ENCODE measurements around the gene STEAP3.

Gene STEAP3

DNA sequence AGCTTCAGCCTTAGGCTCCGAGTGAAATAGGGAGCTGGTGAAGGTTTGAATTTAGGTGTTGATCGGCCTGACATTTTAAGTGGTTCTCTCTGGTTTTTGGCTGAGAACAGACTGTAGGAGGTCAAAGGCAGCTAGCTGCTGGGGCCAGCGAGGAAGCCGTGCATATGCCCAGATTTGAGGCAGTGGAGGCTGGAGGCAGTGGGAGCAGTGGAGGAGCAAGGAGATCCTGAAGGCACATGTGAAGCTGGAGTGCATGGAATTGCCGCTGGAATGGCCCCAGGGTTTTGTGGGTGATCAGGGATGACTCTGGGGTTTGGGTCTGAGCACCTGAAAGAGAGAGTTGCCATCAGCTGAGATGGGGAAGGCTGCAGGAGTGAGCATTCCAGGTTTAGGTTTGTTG lies 25.1 kb downstream of the STEAP3 start:
- no peak for DNase-seq

GRCh38 chr2:119249311-119249710 lies 25.7 kb downstream of the STEAP3 start:
- no peak for DNase-seq

DNA sequence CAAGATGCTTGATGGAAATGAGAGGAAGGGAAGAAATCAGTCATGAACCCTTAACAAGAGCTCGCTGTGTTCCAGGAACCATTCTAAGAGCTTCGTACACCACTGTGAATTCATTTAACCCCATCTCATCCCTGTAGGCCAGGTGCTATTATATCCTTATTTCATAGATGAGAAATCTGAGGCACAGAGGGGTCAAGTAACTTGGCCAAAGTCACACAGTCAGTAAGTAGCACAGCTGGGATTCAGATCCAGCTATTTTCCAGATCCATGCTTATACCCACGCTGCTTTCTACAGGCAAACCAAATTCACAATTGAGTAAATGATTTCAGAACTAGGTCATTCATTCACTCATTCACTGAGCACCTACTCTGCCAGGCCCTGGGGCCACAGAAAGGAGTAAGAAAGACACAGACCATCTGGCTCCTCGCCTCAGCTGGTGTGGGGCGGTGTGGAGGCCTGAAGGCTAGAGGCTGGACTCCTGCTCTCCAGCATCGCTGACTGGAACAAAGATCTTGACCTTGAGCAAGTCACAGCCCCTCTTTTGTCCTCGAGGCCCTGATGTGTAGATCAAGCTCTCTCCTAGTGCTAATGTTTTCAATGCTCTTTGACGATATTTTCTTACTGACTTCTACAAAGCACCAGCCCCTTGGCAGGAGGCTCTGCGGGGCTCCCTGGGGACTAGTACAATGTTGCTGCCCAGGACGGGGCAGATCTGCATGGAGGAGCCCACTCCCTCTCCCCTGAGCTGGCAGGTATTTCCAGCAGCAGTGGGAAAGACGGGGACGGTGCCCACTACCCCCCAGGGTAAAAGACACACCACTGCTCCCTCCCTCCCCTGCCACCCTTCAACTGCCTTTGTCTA lies 26.5 kb downstream of the STEAP3 start:
- DNase-seq = no peak

DNA sequence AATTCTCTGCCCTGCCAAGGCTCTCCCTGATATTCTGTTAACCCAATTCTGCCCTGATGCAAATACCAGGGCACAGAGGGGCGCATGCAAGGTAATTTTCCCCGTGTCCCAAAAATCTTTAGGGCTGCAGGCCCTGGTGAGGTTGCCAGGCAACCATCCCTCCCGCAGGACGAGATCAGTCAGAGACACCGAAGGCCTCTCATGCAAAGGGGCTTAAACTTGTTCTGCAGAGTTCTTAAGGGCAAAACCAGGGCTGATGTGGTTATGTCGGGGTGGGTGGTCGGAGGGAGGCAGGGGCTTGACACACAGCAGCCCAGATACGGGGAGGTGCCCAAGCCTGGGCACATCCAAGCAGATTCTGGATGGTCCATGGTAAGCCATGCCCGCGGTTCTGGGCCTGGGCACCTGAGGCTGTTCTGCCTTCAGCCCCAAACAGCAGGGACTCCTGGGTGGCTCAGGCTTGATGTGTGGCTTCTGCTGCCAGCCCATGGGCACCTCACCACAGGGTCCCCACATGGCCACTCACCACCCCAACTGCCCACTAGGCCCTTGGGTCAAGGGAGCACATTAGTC lies 27.2 kb downstream of the STEAP3 start:
- no peak for DNase-seq

GRCh38 chr2:119251652-119252051 lies 28.0 kb downstream of the STEAP3 start:
- DNase-seq = no peak

GRCh38 chr2:119252186-119253113 lies 28.8 kb downstream of the STEAP3 start:
- DNase-seq = no peak

- no peak for DNase-seq
Measured at GRCh38 chr2:119253114-119253702, 29.6 kb downstream of the STEAP3 start.

GRCh38 chr2:119253760-119254600 lies 30.3 kb downstream of the STEAP3 start:
- DNase-seq = no peak

DNA sequence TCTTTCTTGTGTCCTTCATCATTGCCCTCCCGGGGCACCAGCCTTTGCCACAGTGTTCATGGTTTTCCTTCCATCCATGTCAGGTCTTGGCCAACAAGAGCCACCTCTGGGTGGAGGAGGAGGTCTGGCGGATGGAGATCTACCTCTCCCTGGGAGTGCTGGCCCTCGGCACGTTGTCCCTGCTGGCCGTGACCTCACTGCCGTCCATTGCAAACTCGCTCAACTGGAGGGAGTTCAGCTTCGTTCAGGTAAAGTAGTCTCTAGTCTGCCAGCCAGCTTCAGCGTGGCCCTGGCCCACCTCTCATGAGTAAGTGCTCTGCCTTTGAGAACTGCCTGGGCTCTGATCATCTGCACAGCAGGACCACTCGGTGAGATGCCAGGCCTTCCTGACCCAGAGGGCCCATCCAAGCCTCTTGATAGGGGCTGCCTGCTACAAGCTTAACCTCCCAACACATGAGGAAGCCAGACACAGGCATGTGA lies 31.0 kb downstream of the STEAP3 start:
- DNase-seq = no peak

- DNase-seq = no peak
Measured at GRCh38 chr2:119255760-119256581, 32.3 kb downstream of the STEAP3 start.

DNA sequence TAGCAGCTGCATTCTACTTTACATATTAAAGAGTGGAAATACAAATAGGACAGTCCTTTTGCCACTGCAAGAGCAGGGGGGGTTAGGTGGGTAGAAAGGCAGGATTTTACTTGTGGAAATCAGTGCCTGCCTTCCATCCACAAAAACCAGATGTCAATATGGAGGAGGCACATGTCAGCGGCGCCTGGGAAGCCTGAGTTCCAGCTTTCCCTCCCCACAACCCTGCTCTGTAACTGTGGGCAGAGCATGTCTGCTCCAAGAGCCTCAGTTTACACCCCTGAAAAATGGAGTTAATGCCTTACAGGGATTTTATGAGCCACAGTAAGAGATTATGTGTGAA lies 32.9 kb downstream of the STEAP3 start:
- DNase-seq = no peak

DNA sequence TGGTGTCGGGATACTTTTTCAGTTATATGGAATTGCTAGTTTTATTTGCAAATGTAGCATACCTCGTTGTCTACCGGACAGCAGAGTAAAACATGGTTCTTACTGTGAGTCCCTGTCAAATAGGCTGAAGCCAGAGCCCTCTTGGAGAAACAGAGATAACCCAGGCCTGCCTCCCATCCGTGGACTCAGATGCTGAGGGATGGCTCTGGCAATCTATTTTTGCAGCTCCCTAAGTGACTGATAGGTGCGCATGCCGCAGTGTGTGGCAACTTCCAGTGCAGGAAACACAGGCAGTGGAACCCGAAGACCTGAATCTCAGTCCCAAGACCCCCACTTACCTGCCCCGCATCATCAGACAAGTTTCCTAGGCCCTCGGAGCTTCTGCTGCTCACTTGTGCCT lies 33.6 kb downstream of the STEAP3 start:
- no peak for DNase-seq

DNA sequence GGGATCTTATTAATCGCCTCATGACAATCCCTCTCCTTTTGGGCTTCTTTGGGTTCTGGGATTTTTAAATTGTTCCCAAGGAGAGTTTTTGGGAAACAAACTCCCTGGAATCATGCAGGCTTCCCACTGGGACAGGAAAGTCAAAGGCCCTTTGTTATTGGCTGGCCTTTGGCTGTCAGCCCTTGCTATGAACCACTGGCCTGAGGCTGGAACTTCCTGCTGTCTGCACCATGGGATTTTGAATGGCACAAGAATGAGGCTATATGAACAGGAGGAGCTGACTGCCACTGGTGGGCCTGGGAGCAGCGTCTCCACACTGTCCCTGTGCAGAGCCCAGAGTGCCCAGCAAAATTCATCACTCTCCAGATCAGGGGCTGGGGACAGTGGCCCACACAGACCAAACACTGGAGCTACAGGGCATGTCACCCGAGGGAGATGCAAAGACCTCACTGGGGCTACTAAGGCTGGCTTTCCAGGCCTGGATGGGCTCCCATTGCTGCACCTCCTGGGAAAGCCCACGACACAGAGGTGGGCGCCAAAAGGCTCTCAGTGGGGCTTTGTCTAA lies 35.7 kb downstream of the STEAP3 start:
- DNase-seq = no peak

- DNase-seq = no peak
Measured at GRCh38 chr2:119260646-119261492, 37.2 kb downstream of the STEAP3 start.

DNA sequence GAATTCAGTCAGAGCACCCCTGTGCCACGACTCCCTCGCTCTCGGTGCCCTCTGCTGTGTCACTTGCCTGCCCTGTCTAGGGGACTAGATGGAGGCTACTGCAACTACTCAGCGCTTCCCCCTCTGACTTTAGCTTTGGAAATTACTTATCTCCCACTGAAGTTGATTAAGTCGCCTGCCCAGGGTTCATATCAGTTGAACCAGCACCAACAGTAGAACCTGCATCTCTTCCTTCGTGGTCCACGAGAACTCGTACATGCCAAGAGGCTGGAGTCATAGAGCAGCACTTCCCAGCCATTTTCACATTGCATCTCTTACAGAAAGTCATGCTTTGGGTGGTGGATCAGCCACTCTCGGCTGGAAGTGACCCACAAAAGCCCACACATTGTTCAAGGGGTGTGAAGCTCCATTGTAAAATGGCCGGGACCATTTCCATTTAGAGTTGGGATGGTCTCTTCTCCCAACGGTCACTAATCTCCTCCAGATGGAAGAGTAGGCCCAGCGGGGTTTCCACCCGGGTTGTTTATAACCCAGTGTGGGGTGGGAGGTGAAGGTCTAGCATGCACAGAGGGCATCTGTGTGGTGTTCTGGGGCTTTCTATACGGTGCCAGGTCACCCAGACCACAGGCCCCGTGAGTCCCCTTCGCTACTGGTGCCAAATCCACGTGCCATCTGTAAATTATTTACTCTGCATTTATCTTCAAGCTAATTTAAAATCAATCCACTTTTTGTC lies 38.0 kb downstream of the STEAP3 start:
- no peak for DNase-seq

GRCh38 chr2:119263025-119263424 lies 39.4 kb downstream of the STEAP3 start:
- no peak for DNase-seq

GRCh38 chr2:119263656-119264055 lies 40.0 kb downstream of the STEAP3 start:
- no peak for DNase-seq

- no peak for DNase-seq
Measured at GRCh38 chr2:119264781-119265692, 41.4 kb downstream of the STEAP3 start.

Measured in KG1 (cell line).